H1 (cell line): ENCODE measurements around the gene ARHGEF39. TPM values are rescaled to one million over a fixed set of nuclear protein-coding genes. Genes with fewer than 3 reads are reported as not detected.
A peak's percentile ranks its signal among the peaks of the same experiment; 100 is the strongest.

ENCODE experiments used
- ASH2L ChIP-seq: fragments of 200-600, 300-600 bp; sonication (generic); IDR thresholded peaks from one replicate; pipeline ENCODE4 v1.7.1; 2017; ENCODE audit warnings: low read length
- CBX5 ChIP-seq: fragments of 300-800, 300-1000 bp; sonication (generic); IDR thresholded peaks from 2 replicates; pipeline ENCODE4 v1.7.1; 2016; ENCODE audit warnings: antibody characterized with exemption, low read length, low read depth
- EP300 ChIP-seq, 2 experiments: IDR thresholded peaks; 1 replicate in 1 of 2; 2 replicates in 1 of 2; pipeline ENCODE4 v1.6.1; 2011 to 2012; ENCODE audit warnings: low read depth in 2 of 2, low read length in 2 of 2, mild to moderate bottlenecking in 2 of 2, borderline replicate concordance in 1 of 2, inconsistent platforms in 1 of 2, moderate library complexity in 1 of 2
- NRF1 ChIP-seq: IDR thresholded peaks from 2 replicates; pipeline ENCODE4 v1.6.1; 2011; ENCODE audit warnings: mild to moderate bottlenecking, low read depth, low read length, improper control_type of control experiment
- RBBP5 ChIP-seq: IDR thresholded peaks from 2 replicates; pipeline ENCODE4 v1.7.1; 2012; ENCODE audit warnings: low read depth, mild to moderate bottlenecking, inconsistent platforms, low read length, moderate library complexity, borderline replicate concordance
- RNF2 ChIP-seq: fragments of 200-900, 300-1000 bp; sonication (generic); IDR thresholded peaks from 2 replicates; pipeline ENCODE4 v1.7.1; 2016; ENCODE audit warnings: borderline replicate concordance, low read depth, mild to moderate bottlenecking, antibody characterized with exemption, low read length; ENCODE audit not compliant: poor library complexity, severe bottlenecking; ENCODE audit errors: missing control alignments
- TAF7 ChIP-seq: optimal IDR thresholded peaks from 2 replicates; pipeline ENCODE3; 2011; ENCODE audit warnings: low read depth, mild to moderate bottlenecking, inconsistent platforms, low read length, moderate library complexity, borderline replicate concordance
- YY1 ChIP-seq: IDR thresholded peaks from 2 replicates; pipeline ENCODE4 v1.6.1; 2011; ENCODE audit warnings: low read depth, mild to moderate bottlenecking, low read length
- polyA plus RNA-seq, 7 experiments: library from polyadenylated mRNA; depleted of rRNA in 3 of 7; stranded (reverse) in 5 of 7; unstranded in 2 of 7; fragments of >200 nt in 5 of 7; fragments of 200-250 nt in 2 of 7; gene quantifications; 1 replicate in 5 of 7; 2 replicates in 1 of 7; 4 replicates in 1 of 7; pipeline versions ENCODE4 v1.2.1 to v1.2.3, GENCODE V29; 2011 to 2013; ENCODE audit warnings: missing spikeins in 2 of 7, mixed read lengths in 2 of 7
- total RNA-seq: library from RNA; stranded (reverse); fragmentation: NEBNext Ultra II Directional; extraction: Animal tissue kit (Norgen Biotek cat#: 25700); gene quantifications from 2 replicates; pipeline ENCODE4 v1.2.1, GENCODE V29; 2021
- TF ChIP-seq, protein P1 (sequence below): fragments of 300-600 bp; sonication (generic); IDR thresholded peaks from 2 replicates; pipeline ENCODE4 v1.7.1; 2012; ENCODE audit warnings: low read length, moderate library complexity, mild to moderate bottlenecking, inconsistent platforms; ENCODE audit not compliant: insufficient replicate concordance

The ARHGEF39 gene
- total and polyA plus RNA-seq, 2 of the 8 experiments (the other 6 are each of a cell fraction or from before 2014, with no cell fraction given): 18.6 to 18.7 TPM

DNA sequence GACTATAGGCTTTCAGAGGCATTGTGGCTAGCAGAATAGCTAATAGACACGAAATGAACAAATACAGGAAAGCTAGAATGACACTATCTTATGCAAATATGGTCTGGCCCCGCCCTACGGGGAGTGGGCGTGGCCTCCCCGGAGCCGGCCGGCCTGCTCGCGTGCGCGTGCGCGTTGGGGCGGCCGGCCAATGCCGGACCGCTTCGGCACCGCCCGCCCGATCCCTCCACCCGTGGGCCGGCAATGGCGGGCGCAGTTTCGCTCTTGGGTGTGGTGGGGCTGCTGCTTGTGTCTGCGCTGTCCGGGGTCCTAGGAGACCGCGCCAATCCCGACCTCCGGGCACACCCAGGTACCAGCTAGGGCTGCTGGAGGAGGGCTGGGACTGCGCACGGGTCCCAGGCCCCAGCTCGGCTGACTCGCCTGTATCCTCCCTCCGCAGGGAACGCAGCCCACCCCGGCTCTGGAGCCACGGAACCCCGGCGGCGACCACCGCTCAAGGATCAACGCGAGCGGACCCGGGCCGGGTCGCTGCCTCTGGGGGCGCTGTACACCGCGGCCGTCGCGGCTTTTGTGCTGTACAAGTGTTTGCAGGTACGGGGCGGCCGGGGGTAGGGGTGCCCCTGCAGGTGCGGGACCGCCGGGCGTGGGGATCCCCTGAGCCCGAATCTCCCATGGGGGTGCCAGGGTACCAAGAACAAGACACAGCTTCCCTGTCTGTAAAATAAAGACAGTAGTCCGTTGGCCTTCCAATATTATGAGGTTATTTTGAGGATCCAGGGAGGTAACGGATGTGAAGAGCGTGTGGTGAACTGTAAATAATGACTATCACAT lies 6.6 kb downstream of the ARHGEF39 start, which contains the start of gene CCDC107 (continued):
- 0 out of 2 replicates have a peak, but pooled peaks have one; percentile 84 for TF ChIP-seq RBBP5
- peak; percentile 43 for TF ChIP-seq TAF7
- TF ChIP-seq, protein P1, sequence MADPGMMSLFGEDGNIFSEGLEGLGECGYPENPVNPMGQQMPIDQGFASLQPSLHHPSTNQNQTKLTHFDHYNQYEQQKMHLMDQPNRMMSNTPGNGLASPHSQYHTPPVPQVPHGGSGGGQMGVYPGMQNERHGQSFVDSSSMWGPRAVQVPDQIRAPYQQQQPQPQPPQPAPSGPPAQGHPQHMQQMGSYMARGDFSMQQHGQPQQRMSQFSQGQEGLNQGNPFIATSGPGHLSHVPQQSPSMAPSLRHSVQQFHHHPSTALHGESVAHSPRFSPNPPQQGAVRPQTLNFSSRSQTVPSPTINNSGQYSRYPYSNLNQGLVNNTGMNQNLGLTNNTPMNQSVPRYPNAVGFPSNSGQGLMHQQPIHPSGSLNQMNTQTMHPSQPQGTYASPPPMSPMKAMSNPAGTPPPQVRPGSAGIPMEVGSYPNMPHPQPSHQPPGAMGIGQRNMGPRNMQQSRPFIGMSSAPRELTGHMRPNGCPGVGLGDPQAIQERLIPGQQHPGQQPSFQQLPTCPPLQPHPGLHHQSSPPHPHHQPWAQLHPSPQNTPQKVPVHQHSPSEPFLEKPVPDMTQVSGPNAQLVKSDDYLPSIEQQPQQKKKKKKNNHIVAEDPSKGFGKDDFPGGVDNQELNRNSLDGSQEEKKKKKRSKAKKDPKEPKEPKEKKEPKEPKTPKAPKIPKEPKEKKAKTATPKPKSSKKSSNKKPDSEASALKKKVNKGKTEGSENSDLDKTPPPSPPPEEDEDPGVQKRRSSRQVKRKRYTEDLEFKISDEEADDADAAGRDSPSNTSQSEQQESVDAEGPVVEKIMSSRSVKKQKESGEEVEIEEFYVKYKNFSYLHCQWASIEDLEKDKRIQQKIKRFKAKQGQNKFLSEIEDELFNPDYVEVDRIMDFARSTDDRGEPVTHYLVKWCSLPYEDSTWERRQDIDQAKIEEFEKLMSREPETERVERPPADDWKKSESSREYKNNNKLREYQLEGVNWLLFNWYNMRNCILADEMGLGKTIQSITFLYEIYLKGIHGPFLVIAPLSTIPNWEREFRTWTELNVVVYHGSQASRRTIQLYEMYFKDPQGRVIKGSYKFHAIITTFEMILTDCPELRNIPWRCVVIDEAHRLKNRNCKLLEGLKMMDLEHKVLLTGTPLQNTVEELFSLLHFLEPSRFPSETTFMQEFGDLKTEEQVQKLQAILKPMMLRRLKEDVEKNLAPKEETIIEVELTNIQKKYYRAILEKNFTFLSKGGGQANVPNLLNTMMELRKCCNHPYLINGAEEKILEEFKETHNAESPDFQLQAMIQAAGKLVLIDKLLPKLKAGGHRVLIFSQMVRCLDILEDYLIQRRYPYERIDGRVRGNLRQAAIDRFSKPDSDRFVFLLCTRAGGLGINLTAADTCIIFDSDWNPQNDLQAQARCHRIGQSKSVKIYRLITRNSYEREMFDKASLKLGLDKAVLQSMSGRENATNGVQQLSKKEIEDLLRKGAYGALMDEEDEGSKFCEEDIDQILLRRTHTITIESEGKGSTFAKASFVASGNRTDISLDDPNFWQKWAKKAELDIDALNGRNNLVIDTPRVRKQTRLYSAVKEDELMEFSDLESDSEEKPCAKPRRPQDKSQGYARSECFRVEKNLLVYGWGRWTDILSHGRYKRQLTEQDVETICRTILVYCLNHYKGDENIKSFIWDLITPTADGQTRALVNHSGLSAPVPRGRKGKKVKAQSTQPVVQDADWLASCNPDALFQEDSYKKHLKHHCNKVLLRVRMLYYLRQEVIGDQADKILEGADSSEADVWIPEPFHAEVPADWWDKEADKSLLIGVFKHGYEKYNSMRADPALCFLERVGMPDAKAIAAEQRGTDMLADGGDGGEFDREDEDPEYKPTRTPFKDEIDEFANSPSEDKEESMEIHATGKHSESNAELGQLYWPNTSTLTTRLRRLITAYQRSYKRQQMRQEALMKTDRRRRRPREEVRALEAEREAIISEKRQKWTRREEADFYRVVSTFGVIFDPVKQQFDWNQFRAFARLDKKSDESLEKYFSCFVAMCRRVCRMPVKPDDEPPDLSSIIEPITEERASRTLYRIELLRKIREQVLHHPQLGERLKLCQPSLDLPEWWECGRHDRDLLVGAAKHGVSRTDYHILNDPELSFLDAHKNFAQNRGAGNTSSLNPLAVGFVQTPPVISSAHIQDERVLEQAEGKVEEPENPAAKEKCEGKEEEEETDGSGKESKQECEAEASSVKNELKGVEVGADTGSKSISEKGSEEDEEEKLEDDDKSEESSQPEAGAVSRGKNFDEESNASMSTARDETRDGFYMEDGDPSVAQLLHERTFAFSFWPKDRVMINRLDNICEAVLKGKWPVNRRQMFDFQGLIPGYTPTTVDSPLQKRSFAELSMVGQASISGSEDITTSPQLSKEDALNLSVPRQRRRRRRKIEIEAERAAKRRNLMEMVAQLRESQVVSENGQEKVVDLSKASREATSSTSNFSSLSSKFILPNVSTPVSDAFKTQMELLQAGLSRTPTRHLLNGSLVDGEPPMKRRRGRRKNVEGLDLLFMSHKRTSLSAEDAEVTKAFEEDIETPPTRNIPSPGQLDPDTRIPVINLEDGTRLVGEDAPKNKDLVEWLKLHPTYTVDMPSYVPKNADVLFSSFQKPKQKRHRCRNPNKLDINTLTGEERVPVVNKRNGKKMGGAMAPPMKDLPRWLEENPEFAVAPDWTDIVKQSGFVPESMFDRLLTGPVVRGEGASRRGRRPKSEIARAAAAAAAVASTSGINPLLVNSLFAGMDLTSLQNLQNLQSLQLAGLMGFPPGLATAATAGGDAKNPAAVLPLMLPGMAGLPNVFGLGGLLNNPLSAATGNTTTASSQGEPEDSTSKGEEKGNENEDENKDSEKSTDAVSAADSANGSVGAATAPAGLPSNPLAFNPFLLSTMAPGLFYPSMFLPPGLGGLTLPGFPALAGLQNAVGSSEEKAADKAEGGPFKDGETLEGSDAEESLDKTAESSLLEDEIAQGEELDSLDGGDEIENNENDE: no peak
- peak; percentile 84 for TF ChIP-seq YY1
- no peak for TF ChIP-seq RNF2
- no peak for TF ChIP-seq EP300 (IDR thresholded peaks at IDR 0.05; ENCODE audit: borderline replicate concordance in 1 of 2, low read depth in 2 of 2, low read length in 2 of 2)
- TF ChIP-seq CBX5: no peak
- peak; percentile 77 for TF ChIP-seq ASH2L
- peak; percentile 73 for TF ChIP-seq NRF1
